ENCODE data around the gene TGM5. TPM values are rescaled to one million over a fixed set of nuclear protein-coding genes. Genes with fewer than 3 reads are reported as not detected.

Gene TGM5
- total RNA-seq, 1 experiment from 2014 or later, result not detected

DNA sequence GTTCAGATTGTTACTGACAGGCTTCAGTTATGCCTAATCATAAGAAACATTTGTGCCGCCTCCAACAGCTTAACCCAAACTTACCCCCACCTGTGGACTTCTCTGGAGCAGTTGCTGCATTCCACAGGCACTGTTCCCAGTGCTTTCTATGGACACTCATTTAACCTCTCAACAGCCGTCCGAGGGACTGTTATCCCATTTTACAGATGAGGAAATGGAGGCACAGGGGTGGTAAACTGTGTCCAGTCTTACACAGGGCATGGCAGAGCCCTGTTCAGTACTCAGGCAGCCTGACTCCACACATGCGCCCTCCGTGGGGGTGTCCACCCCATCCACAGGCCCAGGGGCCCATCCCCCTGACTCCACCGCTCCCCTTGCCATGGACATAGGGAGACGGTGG, 14.3 kb upstream of the TGM5 start:
- no peak overlapping the region for H3K27ac Mint-ChIP-seq
- ATAC-seq (no peak), DNase-seq (ENCODE audit: low spot score) (no peak)
- no peak for TF ChIP-seq NR3C1 (CRISPR knock-in tag; conservative IDR thresholded peaks at IDR 0.05; ENCODE audit: low read depth)
- H3K4me1 Mint-ChIP-seq, result no peaks in the 10 kb centered on the region
- no peaks in the 10 kb centered on the region for H3K9me3 Mint-ChIP-seq
- POLR2A ChIA-PET, result no interaction called here
- H3K36me3 Mint-ChIP-seq, result no peaks in the 10 kb centered on the region
- no peak overlapping the region for H3K4me3 Mint-ChIP-seq
- no peaks in the 10 kb centered on the region; the same call in 1 of the 2 replicates for H3K27me3 Mint-ChIP-seq (ENCODE audit: low read depth)
- CTCF ChIA-PET, result interaction anchor here (1.0 to 1.7 kb wide), 5 partner anchors 13 to 77 kb away, joined by 3 to 8 read pairs (median 4); no protein-coding TSS in a partner anchor

DNA sequence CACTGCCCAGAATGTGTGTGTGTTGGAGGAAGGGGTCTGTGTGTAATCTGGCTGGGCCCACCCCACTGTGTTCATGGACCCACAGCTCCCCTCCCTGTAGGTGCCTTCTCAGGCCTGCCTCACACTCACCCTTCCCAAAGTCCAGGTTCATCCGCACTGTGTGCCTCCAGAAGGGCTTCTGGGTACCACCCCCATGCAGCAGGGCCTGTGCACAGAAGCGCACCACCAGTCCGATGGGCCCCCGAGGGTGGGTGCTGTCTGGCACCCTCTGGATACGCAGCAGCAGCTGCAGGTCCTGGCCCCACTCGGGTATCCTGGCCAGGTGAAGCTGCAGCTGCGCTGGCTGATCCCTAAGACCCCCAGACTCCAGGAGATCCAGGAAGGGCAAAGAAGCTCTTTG, 12.8 kb upstream of the TGM5 start:
- DNase-seq (ENCODE audit: low spot score) (no peak), ATAC-seq (no peak)
- POLR2A ChIA-PET, result no interaction called here
- Mint-ChIP-seq H3K4me3 (no peak overlapping the region), H3K27ac (no peak overlapping the region), H3K4me1 (no peaks in the 10 kb centered on the region), H3K27me3 (ENCODE audit: low read depth) (no peaks in the 10 kb centered on the region; the same call in 1 of the 2 replicates), H3K36me3 (no peaks in the 10 kb centered on the region), H3K9me3 (no peaks in the 10 kb centered on the region)
- TF ChIP-seq CREM (CRISPR knock-in tag; IDR thresholded peaks at IDR 0.05) (no peak), ZNF396 (CRISPR knock-in tag; IDR thresholded peaks at IDR 0.05; ENCODE audit: borderline replicate concordance) (no peak), TEAD4 (CRISPR knock-in tag; IDR thresholded peaks at IDR 0.05) (no peak), ZNF263 (CRISPR knock-in tag; IDR thresholded peaks at IDR 0.05; ENCODE audit: low read depth) (no peak), KAT7 (CRISPR knock-in tag; IDR thresholded peaks at IDR 0.05; ENCODE audit: borderline replicate concordance) (no peak), NFE2L1 (CRISPR knock-in tag; IDR thresholded peaks at IDR 0.05) (no peak), OVOL2 (CRISPR knock-in tag; IDR thresholded peaks at IDR 0.05; ENCODE audit: borderline replicate concordance) (no peak), NR2C2 (CRISPR knock-in tag; IDR thresholded peaks at IDR 0.05) (no peak), MYBL2 (CRISPR knock-in tag; IDR thresholded peaks at IDR 0.05) (no peak), ZNF317 (CRISPR knock-in tag; IDR thresholded peaks at IDR 0.05; ENCODE audit: borderline replicate concordance, low read depth) (no peak), IRF2 (CRISPR knock-in tag; IDR thresholded peaks at IDR 0.05; ENCODE audit: borderline replicate concordance, low read depth) (no peak), TP53 (CRISPR knock-in tag; IDR thresholded peaks at IDR 0.05) (no peak)
- TF ChIP-seq, protein P1, sequence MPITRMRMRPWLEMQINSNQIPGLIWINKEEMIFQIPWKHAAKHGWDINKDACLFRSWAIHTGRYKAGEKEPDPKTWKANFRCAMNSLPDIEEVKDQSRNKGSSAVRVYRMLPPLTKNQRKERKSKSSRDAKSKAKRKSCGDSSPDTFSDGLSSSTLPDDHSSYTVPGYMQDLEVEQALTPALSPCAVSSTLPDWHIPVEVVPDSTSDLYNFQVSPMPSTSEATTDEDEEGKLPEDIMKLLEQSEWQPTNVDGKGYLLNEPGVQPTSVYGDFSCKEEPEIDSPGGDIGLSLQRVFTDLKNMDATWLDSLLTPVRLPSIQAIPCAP (CRISPR knock-in tag; IDR thresholded peaks at IDR 0.05), result no peak
- TF ChIP-seq, protein P2, sequence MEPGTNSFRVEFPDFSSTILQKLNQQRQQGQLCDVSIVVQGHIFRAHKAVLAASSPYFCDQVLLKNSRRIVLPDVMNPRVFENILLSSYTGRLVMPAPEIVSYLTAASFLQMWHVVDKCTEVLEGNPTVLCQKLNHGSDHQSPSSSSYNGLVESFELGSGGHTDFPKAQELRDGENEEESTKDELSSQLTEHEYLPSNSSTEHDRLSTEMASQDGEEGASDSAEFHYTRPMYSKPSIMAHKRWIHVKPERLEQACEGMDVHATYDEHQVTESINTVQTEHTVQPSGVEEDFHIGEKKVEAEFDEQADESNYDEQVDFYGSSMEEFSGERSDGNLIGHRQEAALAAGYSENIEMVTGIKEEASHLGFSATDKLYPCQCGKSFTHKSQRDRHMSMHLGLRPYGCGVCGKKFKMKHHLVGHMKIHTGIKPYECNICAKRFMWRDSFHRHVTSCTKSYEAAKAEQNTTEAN (CRISPR knock-in tag; IDR thresholded peaks at IDR 0.05), result no peak
- TF ChIP-seq, protein P3, sequence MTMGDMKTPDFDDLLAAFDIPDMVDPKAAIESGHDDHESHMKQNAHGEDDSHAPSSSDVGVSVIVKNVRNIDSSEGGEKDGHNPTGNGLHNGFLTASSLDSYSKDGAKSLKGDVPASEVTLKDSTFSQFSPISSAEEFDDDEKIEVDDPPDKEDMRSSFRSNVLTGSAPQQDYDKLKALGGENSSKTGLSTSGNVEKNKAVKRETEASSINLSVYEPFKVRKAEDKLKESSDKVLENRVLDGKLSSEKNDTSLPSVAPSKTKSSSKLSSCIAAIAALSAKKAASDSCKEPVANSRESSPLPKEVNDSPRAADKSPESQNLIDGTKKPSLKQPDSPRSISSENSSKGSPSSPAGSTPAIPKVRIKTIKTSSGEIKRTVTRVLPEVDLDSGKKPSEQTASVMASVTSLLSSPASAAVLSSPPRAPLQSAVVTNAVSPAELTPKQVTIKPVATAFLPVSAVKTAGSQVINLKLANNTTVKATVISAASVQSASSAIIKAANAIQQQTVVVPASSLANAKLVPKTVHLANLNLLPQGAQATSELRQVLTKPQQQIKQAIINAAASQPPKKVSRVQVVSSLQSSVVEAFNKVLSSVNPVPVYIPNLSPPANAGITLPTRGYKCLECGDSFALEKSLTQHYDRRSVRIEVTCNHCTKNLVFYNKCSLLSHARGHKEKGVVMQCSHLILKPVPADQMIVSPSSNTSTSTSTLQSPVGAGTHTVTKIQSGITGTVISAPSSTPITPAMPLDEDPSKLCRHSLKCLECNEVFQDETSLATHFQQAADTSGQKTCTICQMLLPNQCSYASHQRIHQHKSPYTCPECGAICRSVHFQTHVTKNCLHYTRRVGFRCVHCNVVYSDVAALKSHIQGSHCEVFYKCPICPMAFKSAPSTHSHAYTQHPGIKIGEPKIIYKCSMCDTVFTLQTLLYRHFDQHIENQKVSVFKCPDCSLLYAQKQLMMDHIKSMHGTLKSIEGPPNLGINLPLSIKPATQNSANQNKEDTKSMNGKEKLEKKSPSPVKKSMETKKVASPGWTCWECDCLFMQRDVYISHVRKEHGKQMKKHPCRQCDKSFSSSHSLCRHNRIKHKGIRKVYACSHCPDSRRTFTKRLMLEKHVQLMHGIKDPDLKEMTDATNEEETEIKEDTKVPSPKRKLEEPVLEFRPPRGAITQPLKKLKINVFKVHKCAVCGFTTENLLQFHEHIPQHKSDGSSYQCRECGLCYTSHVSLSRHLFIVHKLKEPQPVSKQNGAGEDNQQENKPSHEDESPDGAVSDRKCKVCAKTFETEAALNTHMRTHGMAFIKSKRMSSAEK (CRISPR knock-in tag; IDR thresholded peaks at IDR 0.05; ENCODE audit: borderline replicate concordance), result no peak
- TF ChIP-seq, protein P4, sequence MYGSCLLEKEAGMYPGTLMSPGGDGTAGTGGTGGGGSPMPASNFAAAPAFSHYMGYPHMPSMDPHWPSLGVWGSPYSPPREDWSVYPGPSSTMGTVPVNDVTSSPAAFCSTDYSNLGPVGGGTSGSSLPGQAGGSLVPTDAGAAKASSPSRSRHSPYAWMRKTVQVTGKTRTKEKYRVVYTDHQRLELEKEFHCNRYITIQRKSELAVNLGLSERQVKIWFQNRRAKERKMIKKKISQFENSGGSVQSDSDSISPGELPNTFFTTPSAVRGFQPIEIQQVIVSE (CRISPR knock-in tag; IDR thresholded peaks at IDR 0.05; ENCODE audit: borderline replicate concordance), result no peak
- TF ChIP-seq, protein P5, sequence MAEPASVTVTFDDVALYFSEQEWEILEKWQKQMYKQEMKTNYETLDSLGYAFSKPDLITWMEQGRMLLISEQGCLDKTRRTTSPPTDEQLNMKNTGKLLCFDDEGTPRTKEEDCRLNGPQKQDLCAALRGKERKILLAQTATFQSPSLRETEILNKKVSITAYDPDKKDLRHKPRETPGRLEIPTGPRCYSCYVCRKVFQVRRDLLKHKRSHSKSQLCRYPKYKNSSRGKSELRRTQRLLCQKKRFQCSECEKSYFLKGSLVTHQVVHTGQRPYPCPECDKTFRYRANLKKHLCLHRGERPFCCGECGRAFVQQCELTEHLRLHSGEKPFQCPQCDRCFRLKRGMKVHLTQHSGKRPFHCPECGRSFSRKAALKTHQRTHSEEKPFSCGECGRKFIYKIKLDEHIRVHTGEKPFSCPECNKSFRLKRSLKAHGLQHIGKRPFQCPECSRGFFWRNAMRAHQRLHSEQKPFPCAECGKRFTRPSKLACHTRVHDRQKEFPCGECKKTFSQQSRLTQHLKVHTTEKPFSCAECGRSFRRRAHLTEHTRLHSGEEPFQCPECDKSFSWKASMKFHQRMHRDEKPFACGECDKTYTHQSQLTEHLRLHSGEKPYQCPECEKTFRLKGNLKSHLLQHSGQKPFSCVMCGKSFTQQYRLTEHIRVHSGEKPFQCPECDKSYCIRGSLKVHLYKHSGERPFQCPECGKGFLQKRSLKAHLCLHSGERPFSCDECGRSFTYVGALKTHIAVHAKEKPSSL (CRISPR knock-in tag; conservative IDR thresholded peaks at IDR 0.05), result no peak
- TF ChIP-seq, protein P6, sequence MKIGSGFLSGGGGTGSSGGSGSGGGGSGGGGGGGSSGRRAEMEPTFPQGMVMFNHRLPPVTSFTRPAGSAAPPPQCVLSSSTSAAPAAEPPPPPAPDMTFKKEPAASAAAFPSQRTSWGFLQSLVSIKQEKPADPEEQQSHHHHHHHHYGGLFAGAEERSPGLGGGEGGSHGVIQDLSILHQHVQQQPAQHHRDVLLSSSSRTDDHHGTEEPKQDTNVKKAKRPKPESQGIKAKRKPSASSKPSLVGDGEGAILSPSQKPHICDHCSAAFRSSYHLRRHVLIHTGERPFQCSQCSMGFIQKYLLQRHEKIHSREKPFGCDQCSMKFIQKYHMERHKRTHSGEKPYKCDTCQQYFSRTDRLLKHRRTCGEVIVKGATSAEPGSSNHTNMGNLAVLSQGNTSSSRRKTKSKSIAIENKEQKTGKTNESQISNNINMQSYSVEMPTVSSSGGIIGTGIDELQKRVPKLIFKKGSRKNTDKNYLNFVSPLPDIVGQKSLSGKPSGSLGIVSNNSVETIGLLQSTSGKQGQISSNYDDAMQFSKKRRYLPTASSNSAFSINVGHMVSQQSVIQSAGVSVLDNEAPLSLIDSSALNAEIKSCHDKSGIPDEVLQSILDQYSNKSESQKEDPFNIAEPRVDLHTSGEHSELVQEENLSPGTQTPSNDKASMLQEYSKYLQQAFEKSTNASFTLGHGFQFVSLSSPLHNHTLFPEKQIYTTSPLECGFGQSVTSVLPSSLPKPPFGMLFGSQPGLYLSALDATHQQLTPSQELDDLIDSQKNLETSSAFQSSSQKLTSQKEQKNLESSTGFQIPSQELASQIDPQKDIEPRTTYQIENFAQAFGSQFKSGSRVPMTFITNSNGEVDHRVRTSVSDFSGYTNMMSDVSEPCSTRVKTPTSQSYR (CRISPR knock-in tag; IDR thresholded peaks at IDR 0.05), result no peak
- TF ChIP-seq, protein P7, sequence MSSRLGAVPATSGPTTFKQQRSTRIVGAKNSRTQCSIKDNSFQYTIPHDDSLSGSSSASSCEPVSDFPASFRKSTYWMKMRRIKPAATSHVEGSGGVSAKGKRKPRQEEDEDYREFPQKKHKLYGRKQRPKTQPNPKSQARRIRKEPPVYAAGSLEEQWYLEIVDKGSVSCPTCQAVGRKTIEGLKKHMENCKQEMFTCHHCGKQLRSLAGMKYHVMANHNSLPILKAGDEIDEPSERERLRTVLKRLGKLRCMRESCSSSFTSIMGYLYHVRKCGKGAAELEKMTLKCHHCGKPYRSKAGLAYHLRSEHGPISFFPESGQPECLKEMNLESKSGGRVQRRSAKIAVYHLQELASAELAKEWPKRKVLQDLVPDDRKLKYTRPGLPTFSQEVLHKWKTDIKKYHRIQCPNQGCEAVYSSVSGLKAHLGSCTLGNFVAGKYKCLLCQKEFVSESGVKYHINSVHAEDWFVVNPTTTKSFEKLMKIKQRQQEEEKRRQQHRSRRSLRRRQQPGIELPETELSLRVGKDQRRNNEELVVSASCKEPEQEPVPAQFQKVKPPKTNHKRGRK (CRISPR knock-in tag; IDR thresholded peaks at IDR 0.05; ENCODE audit: borderline replicate concordance), result no peak
- CTCF ChIA-PET, result interaction anchor here (0.9 to 1.7 kb wide), 2 partner anchors 11 to 54 kb away, joined by 4 to 7 read pairs; no protein-coding TSS in a partner anchor

Measured in WTC11 (cell line).